Measurements from ENCODE around the gene ARFGEF2.

ARFGEF2 gene

DNA sequence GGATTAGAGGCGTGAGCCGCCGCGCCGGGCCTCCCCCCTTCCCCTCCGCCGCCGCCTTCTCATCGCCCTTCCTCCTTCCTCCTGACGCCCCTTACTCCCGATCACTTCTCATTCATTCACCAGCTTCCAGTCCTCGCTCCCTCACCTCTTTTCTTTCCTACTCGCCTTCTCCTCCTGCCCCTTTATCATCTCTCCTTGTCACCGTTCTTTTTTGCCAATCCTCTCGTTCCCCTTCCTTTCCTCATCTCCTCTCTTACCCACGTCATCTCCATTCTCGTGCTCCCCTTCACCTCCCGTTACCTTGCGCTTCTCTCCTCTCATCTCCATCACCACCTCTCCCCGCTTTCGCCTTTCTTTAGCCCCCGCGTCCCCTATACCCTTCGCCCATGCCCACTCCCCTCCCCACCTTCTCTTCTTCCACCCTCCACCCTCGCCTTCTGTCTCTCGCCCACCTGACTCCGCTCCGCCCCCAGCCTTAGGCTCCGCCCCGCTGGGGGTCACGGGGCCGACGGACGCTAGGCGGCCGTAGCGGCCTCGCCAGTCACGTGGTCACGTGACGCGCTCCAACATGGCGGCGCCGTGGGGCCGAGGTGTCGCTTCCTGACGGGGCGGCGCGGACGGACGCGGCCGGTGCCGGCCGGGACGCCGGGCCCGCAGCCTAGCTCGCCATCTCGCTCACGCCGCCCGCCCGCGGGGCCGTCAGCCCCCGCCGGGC lies at the start of gene ARFGEF2:
ARFGEF2 (plus strand) TSS at position 544 of the 715 bp plus-strand sequence. CDS start 179 bp downstream, outside the sequence.
- H3K4me3 ChIP-seq (ENCODE audit: low read depth, low read length) = peak within 1 kb of the TSS; percentile 97
- no peak for TF ChIP-seq CTCF (IDR thresholded peaks at IDR 0.05; ENCODE audit: low read depth, low read length)

DNA sequence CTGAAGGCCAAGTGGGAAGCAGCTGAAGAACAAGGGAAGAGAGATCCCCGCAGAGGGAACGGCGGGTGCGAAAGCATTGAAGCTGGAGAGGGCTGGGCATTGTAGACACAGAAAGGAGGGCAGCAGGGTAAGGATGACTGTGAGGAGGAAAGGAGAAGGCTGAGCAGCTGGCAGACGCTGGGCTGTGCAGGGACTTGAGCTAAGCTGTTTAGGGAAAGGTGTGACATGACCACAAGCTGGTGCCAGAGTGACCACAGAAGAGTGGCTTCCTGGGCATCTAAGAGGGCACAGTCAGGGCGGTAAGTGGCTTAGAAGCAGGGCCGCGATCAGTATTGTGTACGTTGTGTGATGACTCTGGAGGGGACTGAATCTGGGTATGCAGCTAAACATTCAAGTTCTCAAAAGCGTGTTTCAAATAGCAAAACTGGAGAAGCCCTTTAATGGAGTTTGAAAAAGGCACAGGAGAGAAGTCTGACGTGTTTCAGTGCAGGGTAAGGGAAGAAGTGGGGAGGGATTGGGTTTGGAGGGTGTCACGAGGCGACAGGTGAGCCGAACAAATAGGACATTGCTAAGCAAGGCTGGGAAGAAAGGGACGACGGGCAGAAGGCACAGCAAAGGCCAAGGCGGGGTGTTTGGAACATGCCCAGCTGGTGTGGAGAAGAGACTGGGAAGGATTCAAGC lies 46.1 kb upstream of the ARFGEF2 start:
- no peak overlapping the region for H3K4me3 ChIP-seq (ENCODE audit: low read depth, low read length)
- no peak for TF ChIP-seq CTCF (IDR thresholded peaks at IDR 0.05; ENCODE audit: low read depth, low read length)

DNA sequence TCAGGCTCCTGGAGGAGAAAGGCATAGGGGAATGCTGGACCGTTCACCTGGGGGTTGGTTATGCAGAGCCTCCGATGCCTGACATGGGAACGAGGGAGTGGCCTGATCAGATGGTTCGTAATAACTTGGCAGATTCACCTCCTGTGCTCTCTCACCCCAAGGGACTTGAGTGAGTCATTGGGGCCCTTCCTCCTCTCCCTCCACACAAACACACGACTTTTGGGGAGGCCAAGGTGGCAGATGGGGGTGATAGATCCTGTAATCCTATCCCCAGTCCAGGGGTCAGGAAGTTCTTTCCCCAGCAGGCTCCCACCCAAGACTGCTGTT lies 45.6 kb upstream of the ARFGEF2 start:
- no peak overlapping the region for H3K4me3 ChIP-seq (ENCODE audit: low read depth, low read length)
- no peak for TF ChIP-seq CTCF (IDR thresholded peaks at IDR 0.05; ENCODE audit: low read depth, low read length)

GRCh38 chr20:48877304-48877703 lies 44.2 kb upstream of the ARFGEF2 start:
- H3K4me3 ChIP-seq (ENCODE audit: low read depth, low read length) = no peak overlapping the region

DNA sequence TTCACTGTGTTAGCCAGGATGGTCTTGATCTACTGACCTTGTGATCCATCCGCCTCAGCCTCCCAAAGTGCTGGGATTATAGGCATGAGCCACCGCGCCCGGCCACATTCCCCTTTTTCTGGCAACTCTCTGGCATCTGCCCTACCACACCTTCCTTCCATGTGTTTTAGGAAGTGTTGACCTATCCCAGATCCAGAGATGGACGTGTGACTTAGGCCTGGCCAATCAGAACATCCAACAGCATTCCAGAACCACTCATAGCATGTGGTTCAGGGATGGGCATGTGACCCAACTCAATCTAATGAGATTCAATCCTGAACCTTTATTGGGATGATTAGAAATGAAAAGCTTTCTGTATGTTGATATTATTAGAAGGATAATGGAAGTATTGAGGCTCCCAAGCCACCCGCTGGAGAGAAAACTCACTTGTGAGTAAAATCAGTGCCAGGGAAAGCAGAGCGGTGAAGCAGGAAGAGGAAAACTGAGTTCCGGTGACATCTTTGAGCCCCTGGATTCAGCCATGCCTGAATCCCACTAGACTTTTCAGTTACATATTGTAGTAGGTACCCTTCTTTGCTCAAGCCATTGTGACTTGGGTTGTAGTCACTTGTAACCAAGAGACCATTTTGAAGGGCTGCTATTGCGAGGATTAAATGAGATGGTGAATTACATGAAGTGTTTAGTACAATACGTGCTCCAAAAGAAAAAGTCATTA lies 42.8 kb upstream of the ARFGEF2 start:
- TF ChIP-seq CTCF (IDR thresholded peaks at IDR 0.05; ENCODE audit: low read depth, low read length) = no peak
- H3K4me3 ChIP-seq (ENCODE audit: low read depth, low read length) = no peak overlapping the region

More at GRCh38 chr20:48877304-48877703, 44.2 kb upstream of the ARFGEF2 start:
- TF ChIP-seq CTCF (IDR thresholded peaks at IDR 0.05; ENCODE audit: low read depth, low read length) = no peak

DNA sequence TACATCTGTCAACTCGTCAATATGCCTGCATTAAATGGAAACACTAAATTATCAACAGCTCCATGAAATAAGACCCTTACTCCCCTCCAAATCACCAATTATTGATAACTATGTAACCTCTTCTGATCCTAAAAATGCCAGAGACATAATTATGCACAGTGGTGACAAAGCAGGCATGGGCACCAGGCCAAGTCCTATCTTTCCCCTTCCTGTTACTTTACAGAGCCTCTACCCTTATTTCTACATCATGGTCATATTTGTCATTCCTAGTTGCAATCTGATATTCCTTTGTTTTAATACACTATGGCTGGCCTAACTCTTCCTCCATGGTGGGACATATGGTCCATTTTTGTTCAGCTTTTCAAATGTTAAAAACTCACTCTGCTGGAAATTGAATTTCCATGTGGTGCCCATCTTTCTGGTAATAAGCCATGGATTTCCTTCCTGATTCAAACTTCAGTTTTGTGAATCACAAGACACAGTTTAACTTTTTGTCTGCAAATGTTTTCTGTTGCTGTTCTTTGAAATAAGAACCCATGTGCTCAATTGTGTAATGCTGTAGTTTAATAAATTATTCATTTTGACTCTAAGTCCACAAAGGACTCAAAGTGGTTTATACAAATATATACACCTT lies 41.8 kb upstream of the ARFGEF2 start:
- TF ChIP-seq CTCF (IDR thresholded peaks at IDR 0.05; ENCODE audit: low read depth, low read length) = no peak
- H3K4me3 ChIP-seq (ENCODE audit: low read depth, low read length) = no peak overlapping the region
